GM19238 (cell line): ENCODE data around the gene MAPK10.
"Not testable (repeated sequence)": the region's sequence is repeated elsewhere in the genome, so short reads cannot be mapped to it uniquely, and the experiment has no call there.

Source experiments
- DNase-seq: peaks from one replicate; pipeline ENCODE4 v3.0.0; 2011; ENCODE audit warnings: low spot score; ENCODE audit not compliant: insufficient read length

The MAPK10 gene

GRCh38 chr4:86108834-86109233 is 251.0 kb downstream of the MAPK10 start:
- DNase-seq = no peak

GRCh38 chr4:86108137-86108536 is 251.7 kb downstream of the MAPK10 start:
- no peak for DNase-seq

- no peak for DNase-seq
Measured at GRCh38 chr4:86107112-86107511, 252.7 kb downstream of the MAPK10 start.

GRCh38 chr4:86106475-86106874 is 253.4 kb downstream of the MAPK10 start:
- no peak for DNase-seq

GRCh38 chr4:86101841-86102240 is 258.0 kb downstream of the MAPK10 start:
- no peak for DNase-seq

- no peak for DNase-seq
Measured at GRCh38 chr4:86101410-86101809, 258.4 kb downstream of the MAPK10 start.

- no peak for DNase-seq
Measured at GRCh38 chr4:86100539-86101215, 259.2 kb downstream of the MAPK10 start.

GRCh38 chr4:86099348-86099747 is 260.5 kb downstream of the MAPK10 start:
- no peak for DNase-seq

GRCh38 chr4:86098691-86099090 is 261.2 kb downstream of the MAPK10 start:
- DNase-seq = no peak

- DNase-seq = no peak
Measured at GRCh38 chr4:86096373-86096772, 263.5 kb downstream of the MAPK10 start.

- no peak for DNase-seq
Measured at GRCh38 chr4:86092684-86093083, 267.2 kb downstream of the MAPK10 start.

- no peak for DNase-seq
Measured at GRCh38 chr4:86091201-86091600, 268.7 kb downstream of the MAPK10 start.

- DNase-seq = no peak
Measured at GRCh38 chr4:86089781-86090323, 270.0 kb downstream of the MAPK10 start.

GRCh38 chr4:86089053-86089452 is 270.8 kb downstream of the MAPK10 start:
- DNase-seq = no peak

GRCh38 chr4:86075796-86076195 is 284.1 kb downstream of the MAPK10 start:
- not testable (repeated sequence) for DNase-seq

- DNase-seq = no peak
Measured at GRCh38 chr4:86060341-86060740, 299.5 kb downstream of the MAPK10 start.

- DNase-seq = no peak
Measured at GRCh38 chr4:86058621-86059020, 301.2 kb downstream of the MAPK10 start.

- DNase-seq = no peak
Measured at GRCh38 chr4:86055898-86056297, 304.0 kb downstream of the MAPK10 start.

GRCh38 chr4:86054286-86055032 is 305.4 kb downstream of the MAPK10 start:
- no peak for DNase-seq

- no peak for DNase-seq
Measured at GRCh38 chr4:86050496-86050895, 309.4 kb downstream of the MAPK10 start.

GRCh38 chr4:86048426-86048825 is 311.4 kb downstream of the MAPK10 start:
- DNase-seq = no peak

GRCh38 chr4:86044593-86044985 is 315.3 kb downstream of the MAPK10 start:
- DNase-seq = no peak
